Body of pancreas (tissue), 4 donors: ENCODE measurements around the gene PCNT. TPM values are rescaled to one million over a fixed set of nuclear protein-coding genes. Genes with fewer than 3 reads are reported as not detected.
A peak's percentile ranks its signal among the peaks of the same experiment; 100 is the strongest.

Experiments used
- ATAC-seq: fragments of 150-250 bp; one replicate; pipeline ENCODE4 v1.9.1; 2016
- DNase-seq, 4 donors: peaks; one replicate each; pipeline ENCODE4 v3.0.0-alpha.2; 2019
- H3K27ac ChIP-seq, 4 donors: fragments of 200-600 bp; sonication (generic); 1 replicate in 3 of 4; 2 replicates in 1 of 4; pipeline versions ENCODE4 v1.5.1 to v1.6.1; 2016 to 2019; ENCODE audit warnings: mild to moderate bottlenecking in 1 of 4, mixed read lengths in 1 of 4, moderate library complexity in 1 of 4
- H3K27me3 ChIP-seq, 2 donors: fragments of 200-600 bp; sonication (generic); one replicate each; pipeline ENCODE4 v1.6.0; 2016; ENCODE audit warnings: mild to moderate bottlenecking in 1 of 2
- H3K36me3 ChIP-seq, 2 donors: fragments of 200-600 bp; sonication (generic); replicated peaks in 1 of 2; 2 replicates each; pipeline ENCODE4 v1.5.1; 2016; ENCODE audit warnings: low read depth in 2 of 2; ENCODE audit not compliant: insufficient read depth in 1 of 2
- H3K4me1 ChIP-seq: fragments of 200-600 bp; sonication (generic); one replicate; pipeline ENCODE4 v1.6.0; 2016
- H3K4me3 ChIP-seq, 2 donors: fragments of 200-600 bp; sonication (generic); 1 replicate in 1 of 2; 2 replicates in 1 of 2; pipeline ENCODE4 v1.5.1; 2016 to 2019
- H3K9me3 ChIP-seq, 3 donors: fragments of 200-600 bp; sonication (generic); 1 replicate in 2 of 3; 2 replicates in 1 of 3; pipeline ENCODE4 v1.5.1; 2016
- POLR2A ChIP-seq, 3 donors: fragments of 450-650 bp; IDR thresholded peaks; one replicate each; pipeline ENCODE4 v1.6.1; 2016; ENCODE audit warnings: antibody characterized with exemption in 3 of 3, mild to moderate bottlenecking in 2 of 3
- WGBS, 2 donors: methylation state at CpG; one replicate each; pipeline ENCODE4 v1.1.5; 2017; 5-methylcytosine and 5-hydroxymethylcytosine counted together
- intact Hi-C: fragments of 100-400 bp; cut with DNase I; formaldehyde crosslinking; loops from one replicate; pipeline ENCODE4 v1.15.1; 2023
- total RNA-seq, 2 donors: library from RNA; depleted of rRNA; stranded (reverse); fragments of >200 nt; gene quantifications; one replicate each; pipeline ENCODE4 v1.1.0, GENCODE V29; 2016
- TF ChIP-seq, protein P1 (sequence below), 7 experiments: fragments of 450-650 bp in 4 of 7; fragments of 200-600 bp in 3 of 7; sonication (generic) in 3 of 7; IDR thresholded peaks; one replicate each; pipeline ENCODE4 v1.5.1; 2016 to 2019; ENCODE audit warnings: antibody characterized with exemption in 7 of 7

The PCNT gene
- total RNA-seq, 2 donors from 2014 or later = 11.9 to 28.0 TPM

DNA sequence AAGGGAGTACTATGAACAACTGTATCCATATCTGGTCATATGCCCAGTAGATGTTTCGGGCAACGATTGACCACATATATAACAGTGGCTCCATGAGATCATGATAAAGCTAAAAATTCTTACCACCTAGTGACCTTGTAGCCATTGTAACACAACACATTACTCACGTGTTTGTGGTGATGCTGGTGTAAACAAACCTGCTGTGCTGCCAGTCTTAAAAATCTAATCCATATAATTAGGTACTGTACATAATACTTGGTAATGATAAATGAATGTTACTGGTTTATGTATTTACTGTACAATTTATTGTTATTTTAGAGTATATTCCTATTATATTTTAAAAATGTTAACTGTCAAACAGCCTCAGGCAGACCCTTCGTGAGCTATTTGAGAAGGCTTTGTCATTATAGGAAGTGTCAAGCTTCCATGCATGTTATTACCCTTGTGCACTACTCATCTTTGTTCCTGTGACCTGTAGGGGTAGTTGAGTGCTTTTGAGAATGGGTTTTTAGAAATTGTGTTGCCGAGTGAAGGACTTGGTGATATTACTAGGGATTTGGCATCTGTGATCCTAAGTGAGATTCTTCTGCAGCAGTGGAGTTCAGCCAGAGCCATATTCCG is 158.4 kb downstream of the PCNT start:
- TF ChIP-seq POLR2A (IDR thresholded peaks at IDR 0.05) = no peak
- TF ChIP-seq, protein P1, sequence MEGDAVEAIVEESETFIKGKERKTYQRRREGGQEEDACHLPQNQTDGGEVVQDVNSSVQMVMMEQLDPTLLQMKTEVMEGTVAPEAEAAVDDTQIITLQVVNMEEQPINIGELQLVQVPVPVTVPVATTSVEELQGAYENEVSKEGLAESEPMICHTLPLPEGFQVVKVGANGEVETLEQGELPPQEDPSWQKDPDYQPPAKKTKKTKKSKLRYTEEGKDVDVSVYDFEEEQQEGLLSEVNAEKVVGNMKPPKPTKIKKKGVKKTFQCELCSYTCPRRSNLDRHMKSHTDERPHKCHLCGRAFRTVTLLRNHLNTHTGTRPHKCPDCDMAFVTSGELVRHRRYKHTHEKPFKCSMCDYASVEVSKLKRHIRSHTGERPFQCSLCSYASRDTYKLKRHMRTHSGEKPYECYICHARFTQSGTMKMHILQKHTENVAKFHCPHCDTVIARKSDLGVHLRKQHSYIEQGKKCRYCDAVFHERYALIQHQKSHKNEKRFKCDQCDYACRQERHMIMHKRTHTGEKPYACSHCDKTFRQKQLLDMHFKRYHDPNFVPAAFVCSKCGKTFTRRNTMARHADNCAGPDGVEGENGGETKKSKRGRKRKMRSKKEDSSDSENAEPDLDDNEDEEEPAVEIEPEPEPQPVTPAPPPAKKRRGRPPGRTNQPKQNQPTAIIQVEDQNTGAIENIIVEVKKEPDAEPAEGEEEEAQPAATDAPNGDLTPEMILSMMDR (IDR thresholded peaks at IDR 0.05) = no peak
- Histone ChIP-seq H3K9me3 (no peaks in the 10 kb centered on the region), H3K36me3 (no peaks in the 10 kb centered on the region), H3K4me1 (peaks cover 42% of the 10 kb centered on the region), H3K27me3 (no peaks in the 10 kb centered on the region), H3K4me3 (no peak overlapping the region), H3K27ac (peak overlapping the region in 1 of 4 donors; percentile 74)
- 85 to 91% methylated on average over 6 of the region's 6 CpGs for WGBS, 2 donors
- intact Hi-C loops = no loop called here
- ATAC-seq (no peak), DNase-seq (no peak)

DNA sequence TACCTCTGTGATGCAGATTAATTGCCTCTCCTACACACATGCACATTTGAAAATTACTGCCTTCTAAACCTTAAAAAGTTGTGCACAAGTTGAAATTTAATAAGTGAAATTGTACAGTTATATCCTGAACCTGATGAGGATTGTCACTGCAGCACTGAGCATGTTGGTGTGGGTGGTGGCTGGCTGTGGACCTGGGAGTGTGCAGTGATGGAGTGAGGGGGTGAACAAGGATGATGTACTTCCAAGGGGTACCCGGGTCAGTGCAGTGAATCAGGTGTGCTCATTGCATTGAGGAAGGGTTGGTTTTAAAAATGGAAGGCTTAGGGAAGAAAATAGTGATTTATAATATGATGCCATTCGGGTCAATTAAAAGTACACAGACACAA is 158.9 kb downstream of the PCNT start:
- no peaks in the 10 kb centered on the region for H3K9me3 ChIP-seq
- H3K4me3 ChIP-seq = no peak overlapping the region
- 81 to 91% methylated on average over 2 of the region's 2 CpGs for WGBS, 2 donors
- DNase-seq (no peak), ATAC-seq (no peak)
- no peak overlapping the region for H3K27ac ChIP-seq
- no peaks in the 10 kb centered on the region for H3K36me3 ChIP-seq
- TF ChIP-seq, protein P1 (IDR thresholded peaks at IDR 0.05) = no peak
- no peak for TF ChIP-seq POLR2A (IDR thresholded peaks at IDR 0.05)
- H3K27me3 ChIP-seq = no peaks in the 10 kb centered on the region
- intact Hi-C loops = no loop called here
- peaks cover 42% of the 10 kb centered on the region for H3K4me1 ChIP-seq

DNA sequence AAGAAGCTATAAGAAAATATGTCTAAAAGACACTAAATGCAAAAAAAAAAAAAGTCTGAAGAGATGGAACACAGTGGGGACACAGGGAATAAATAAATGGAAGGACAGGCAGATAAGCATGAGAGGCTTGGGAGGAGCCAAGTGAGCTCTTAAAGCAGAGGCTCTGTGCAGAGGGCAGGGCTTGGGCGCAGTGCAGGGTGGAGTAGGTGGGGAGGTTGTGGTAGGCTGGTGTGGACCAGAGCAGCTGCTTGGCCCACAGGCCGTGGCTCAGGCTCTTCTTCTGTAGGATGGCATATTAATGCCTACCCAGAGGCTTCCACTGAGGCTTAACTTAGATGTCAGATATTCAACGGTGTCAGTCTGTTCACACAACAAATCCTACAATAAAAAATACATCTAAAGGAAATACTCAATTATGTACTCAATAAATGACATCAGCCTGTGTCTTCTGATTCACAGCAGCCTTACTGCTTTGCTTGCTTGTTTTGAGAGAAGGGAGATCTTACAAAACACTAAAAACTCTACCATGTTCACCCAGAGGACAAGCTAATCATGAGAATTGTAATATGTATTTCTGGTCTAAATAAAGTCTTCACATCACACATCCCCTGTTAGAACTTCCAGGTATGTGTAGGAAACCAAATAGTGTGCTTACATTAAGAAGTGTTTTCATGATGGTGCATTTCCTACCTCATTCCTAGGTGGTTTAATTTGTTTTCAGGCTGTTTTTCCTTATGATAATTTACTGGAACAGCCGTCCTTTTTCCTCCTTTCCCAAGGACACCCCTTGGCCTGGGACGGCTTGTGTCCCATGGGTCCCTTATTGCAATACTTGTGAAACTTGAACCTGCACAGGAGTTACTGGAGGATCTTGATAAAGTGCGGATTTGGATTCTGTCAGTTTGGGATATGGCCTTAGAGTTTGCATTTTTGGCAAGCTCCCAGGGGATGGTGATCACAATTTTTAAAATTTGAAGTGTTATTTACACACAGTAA is 159.6 kb downstream of the PCNT start:
- TF ChIP-seq, protein P1 (IDR thresholded peaks at IDR 0.05) = no peak
- no peak for TF ChIP-seq POLR2A (IDR thresholded peaks at IDR 0.05)
- H3K4me1 ChIP-seq = peaks cover 42% of the 10 kb centered on the region
- H3K27ac ChIP-seq = peak overlapping the region in 1 of 4 donors; percentile 27
- no peak overlapping the region for H3K4me3 ChIP-seq
- WGBS, 2 donors = 52 to 56% methylated on average over 6 of the region's 6 CpGs
- H3K36me3 ChIP-seq = no peaks in the 10 kb centered on the region
- H3K27me3 ChIP-seq = no peaks in the 10 kb centered on the region
- no peaks in the 10 kb centered on the region for H3K9me3 ChIP-seq
- DNase-seq = peak in 1 of 4 donors; percentile 21
- intact Hi-C loops = no loop called here
- ATAC-seq = no peak

DNA sequence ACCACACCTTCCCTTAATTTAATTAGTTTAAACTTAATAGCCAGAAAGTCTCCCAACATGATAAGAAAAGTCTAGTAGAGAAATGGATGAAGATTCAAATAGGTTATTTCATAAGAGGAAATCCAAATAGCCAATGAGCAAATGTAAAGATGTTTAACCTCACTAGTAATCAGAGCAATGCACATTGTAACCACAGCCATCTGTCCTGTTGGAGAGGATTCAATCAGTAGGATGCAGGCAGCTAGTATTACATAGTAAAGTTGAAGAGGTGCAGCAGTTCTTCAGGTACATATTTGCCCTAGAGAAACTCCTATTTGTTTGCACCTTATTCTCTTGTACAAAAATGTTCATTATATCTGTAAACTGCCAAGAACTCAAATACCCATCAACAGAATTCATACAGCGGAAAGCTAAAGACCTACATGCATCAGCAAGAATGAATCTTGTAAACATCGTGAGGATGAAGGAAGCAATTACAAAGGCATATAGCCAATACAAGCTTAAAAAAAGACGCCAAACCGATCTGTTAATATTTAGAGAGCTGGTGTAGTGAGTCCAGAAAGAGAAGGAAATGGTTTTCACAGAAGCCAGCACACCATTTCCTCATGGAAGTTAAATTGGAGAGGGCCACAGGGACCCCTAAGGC is 162.6 kb downstream of the PCNT start:
- intact Hi-C loops = no loop called here
- Histone ChIP-seq H3K4me1 (peaks cover 17% of the 10 kb centered on the region), H3K27ac (no peak overlapping the region), H3K9me3 (no peaks in the 10 kb centered on the region), H3K4me3 (no peak overlapping the region), H3K27me3 (no peaks in the 10 kb centered on the region), H3K36me3 (no peaks in the 10 kb centered on the region)
- ATAC-seq = no peak
- WGBS, 2 donors = 62 to 70% methylated on average over 4 of the region's 4 CpGs
- no peak for TF ChIP-seq POLR2A (IDR thresholded peaks at IDR 0.05)
- TF ChIP-seq, protein P1 (IDR thresholded peaks at IDR 0.05) = no peak
- no peak for DNase-seq
